CD4-positive, alpha-beta T cell treated with Interleukin-10 for 1 hour (primary cell): ENCODE measurements around the gene DNMBP.
A peak's percentile ranks its signal among the peaks of the same experiment; 100 is the strongest.
"Not testable (repeated sequence)": the region's sequence is repeated elsewhere in the genome, so short reads cannot be mapped to it uniquely, and the experiment has no call there.

Experiments used
- DNase-seq: peaks from one replicate; pipeline ENCODE4 v3.0.0-alpha.2; 2020

The DNMBP gene

DNA sequence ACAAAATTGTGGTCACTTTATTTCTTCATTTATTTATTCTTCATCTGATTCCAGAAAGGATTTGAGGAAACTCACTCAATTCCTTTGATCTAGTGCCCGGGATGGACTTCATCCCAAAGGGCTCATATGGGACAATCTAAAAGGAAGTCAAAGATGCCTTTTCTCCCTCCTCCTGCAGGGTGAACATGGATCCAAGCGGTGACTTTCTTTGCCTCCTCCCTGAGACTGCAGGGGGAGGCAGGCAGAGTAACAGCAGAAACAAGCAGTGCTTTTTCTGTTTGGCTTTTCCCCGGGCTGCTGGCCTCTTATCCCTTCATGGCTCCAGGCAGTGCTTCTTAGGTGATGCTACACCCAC is 10.0 kb upstream of the DNMBP start:
- no peak for DNase-seq

DNA sequence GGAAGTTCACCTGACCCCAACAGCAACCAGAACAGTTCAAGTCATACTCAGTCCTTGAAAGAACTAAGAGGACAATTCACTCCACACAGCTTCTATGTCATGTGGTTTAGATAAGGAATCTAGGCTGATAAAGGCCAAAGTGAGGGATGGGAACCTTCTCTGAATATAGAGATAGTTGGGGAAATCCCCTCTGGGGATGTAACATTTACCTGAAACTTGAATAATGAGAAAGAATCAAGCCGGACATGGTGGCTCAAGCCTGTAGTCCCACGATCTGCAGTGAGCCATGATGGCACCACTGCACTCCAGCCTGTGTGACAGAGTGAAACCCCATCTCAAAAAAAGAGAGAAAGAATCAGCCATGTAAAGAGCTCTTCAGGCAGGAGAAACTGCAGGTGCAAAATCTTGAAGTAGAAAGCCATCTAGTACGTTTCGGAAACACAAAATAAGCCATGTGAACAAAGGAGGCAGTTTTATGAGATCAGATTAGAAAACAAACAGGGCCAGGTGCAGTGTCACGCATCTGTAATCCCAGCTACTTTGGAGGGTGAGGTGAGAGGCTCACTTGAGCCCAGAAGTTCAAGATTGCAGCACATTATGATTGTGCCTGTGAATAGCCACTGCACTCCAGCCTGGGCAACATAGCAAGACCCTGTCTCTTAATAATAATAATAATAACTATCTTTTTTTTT is 4.5 kb upstream of the DNMBP start:
- DNase-seq = no peak

- DNase-seq = no peak
Observed at GRCh38 chr10:100013621-100014020, 3.9 kb upstream of the DNMBP start.

GRCh38 chr10:100011906-100012305 is 2.2 kb upstream of the DNMBP start:
- not testable (repeated sequence) for DNase-seq

- no peak for DNase-seq
Observed at GRCh38 chr10:100009283-100009792, 409 bp downstream of the DNMBP start.

DNA sequence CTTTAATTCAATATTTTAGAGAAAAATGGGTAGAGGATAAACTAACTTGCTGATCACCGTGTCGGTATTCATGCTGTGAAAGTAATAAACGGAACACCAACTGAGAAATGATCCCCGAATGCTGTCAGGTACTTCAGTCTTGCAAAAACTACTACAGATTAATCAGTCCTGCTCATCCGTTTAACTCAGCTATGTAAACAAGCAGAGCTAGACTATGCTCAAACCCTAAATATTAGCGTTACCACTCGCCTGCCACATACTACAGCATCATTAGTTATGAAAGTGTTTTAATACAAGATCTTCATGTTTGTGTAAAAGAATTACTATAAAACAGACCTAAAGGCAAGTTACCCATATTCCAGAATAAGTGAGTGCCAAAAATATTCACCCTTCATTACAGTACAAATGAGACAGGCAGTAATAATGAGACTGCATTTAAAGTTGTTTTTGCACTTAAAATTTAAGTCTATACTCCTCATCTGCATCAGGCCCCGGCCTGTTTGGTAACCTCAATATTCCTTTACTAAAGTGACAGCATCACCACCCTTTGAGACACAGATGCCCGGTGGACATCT is 952 bp downstream of the DNMBP start:
- no peak for DNase-seq

DNA sequence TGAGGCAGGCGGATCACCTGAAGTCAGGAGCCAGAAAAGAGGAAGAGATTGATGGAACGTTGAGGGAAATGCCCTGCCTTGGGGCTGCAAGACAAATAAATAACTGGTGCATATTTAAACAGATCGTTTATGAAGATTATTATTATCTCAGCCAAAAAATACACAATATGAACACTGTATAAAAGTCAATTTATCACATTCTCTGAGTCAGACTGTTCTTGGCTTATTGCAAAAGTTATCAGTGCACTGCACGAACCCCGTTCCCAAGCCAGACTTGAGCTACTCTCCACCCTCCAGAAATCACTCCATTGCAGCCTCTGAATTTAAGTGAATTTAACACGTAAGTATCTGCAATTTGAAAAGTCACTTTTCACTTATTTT is 1.6 kb downstream of the DNMBP start:
- no peak for DNase-seq

- DNase-seq = no peak
Observed at GRCh38 chr10:100007231-100008141, 2.3 kb downstream of the DNMBP start.

- no peak for DNase-seq
Observed at GRCh38 chr10:100006243-100006886, 3.4 kb downstream of the DNMBP start.

DNA sequence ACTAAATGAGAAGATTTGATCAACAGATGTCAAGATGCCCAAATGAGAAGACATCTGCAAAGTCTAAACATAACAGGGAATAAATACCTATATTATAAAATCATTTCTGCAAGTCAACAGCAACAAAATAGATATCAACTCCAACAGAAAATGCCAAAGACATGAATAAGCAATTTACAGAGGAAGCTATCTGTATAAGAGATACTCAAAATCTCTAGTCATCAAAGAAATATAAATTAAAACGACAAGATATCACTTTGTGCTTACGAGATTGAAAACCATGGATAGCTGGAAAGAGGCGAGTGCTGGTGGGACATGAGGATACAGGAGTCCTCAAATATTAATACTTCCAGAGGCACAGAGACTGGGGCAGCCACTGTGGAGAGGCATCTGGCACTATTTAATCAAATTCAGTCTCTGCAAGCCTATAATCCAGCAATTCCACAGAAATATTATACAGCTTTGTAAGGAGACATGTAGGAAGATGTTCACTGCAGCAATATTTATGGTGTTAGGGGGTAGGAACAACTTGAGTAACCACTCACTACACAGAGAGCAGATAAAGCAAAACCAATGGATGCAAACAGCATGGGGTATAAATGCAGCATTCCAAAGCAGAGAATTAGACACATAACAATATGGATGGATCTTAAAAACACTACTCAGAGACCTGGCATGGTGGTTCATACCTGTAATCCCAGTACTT is 4.8 kb downstream of the DNMBP start:
- DNase-seq = no peak

- no peak for DNase-seq
Observed at GRCh38 chr10:100000109-100000644, 9.6 kb downstream of the DNMBP start.

DNA sequence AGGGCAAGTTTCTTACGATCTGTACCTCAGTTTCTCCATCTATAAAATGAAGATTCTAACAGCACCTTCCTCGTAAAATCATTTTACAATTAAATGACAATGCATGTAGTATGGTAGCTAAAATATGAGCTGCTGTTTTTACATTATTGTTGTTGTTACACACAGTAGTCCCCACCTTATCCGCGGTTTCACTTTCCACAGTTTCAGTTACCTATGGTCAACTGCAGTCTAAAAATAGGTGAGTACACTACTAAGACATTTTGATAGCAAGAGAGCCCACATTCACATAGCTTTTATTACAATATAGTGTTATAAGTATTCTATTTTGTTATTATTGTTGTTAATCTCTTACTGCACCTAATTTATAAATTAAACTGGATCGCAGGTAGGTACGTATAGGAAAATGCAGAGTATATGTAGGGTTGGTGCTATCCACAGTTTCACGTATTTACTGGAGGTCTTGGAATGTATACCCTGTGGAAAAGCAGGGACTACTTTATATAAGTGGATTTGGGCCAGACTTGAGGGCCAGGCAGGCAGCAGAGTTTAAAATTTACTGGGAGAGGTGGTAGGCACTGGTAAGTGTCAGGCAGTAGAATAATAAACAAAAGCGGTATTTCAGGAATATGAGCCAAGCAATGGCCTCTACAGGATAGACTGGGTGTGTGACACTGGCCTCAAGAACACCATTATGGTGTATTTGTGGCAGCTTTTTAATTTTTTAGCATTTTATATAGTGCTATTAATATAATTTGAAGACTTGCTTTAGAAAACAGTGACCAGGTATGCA is 10.2 kb downstream of the DNMBP start:
- no peak for DNase-seq

DNA sequence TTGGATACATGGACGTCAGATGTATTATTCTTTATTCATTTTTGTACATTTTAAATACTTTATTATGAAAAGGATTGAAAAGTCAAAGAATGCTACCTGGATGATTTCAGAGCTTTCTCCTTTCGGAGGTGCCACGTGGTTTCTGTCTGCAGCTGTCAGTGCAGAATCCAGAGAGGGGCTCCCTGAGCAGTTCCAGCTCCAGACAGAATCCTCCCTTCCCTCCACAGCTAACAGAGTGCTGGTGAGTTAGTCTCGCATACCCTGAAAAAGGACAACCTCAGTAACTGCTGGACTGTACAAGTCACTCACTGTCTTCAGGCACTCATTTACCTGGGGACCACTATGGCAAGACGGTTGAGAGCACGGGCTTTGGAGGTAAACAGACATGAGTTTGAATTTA is 10.9 kb downstream of the DNMBP start:
- DNase-seq = no peak

DNA sequence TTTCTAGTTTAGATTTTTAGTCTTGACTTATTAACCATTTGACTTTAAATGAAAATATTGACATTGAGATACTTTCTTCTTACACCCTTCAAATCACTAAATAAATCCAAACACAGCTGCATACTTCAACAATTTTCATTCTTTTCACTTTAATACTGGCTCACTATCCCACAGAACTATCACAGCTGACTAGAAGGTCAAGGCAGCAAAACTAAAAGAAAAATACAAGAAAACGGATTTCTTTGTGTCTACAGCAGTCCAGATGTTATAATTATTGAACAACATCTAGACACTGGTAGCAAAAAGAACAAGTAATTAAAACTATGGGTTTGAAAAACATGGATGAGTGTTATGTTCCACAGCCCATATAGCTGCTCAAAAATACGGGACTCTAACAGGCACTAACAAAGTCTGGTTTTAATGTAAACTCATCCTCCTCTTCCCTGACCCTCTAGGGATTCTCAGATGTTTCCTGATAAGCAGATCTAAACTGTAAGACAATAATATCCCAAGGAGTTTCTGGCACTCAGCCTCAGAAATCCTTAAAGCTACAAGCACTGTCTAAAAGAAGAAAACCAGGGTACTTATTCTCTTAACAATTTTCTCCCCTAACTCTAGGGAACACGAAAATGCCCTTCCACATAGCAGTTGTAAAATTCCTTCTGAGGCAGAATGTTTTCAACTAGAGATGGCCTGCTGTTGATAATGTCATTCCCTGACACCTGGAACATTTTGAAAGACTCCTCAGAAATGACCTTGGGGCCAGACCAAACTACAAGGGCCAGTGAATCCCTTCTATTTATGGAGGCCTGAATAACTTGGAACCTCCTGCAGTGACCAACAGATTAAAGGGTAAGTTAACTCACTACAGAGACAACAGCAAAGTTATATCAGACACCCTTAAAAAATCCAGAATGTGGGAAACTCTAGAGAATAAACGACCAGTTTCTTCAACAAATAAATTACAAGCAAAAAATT is 12.8 kb downstream of the DNMBP start:
- no peak for DNase-seq

DNA sequence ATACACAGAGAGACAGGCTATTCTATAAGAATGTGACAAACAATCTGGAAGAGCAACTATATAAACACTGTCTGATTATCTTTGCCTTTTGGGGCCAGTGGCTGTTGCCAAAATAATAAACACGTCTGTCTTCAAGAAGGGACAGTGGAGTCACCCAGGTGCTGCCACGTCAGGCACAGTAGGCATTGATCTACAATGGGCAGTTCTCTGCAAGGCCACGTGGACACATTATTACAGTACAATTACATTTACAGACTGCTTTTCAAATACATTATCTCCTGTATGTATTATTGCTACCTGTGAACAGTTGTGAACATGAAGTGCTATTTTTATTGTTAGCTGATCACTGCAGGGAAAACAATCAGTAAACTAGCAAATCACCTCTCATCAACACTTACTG is 14.0 kb downstream of the DNMBP start:
- DNase-seq = no peak

DNA sequence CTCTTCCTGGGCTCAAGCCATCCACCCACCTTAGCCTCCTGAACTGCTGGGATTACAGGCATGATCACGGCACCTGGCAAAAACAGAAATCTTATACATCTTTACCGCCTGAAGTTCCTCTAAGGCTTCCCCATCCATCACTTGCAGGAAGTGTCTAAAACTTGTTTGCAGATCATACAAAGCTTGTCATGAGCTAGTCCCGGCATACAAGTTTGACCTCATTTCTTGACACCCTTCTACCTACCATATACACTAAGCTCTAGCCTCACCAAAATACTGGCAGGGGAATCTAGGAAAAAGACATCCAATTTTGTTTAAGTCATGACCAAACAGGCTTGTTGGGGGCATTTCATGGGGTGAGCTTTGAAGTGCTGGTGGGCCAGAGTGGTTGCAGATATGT is 14.5 kb downstream of the DNMBP start:
- no peak for DNase-seq

DNA sequence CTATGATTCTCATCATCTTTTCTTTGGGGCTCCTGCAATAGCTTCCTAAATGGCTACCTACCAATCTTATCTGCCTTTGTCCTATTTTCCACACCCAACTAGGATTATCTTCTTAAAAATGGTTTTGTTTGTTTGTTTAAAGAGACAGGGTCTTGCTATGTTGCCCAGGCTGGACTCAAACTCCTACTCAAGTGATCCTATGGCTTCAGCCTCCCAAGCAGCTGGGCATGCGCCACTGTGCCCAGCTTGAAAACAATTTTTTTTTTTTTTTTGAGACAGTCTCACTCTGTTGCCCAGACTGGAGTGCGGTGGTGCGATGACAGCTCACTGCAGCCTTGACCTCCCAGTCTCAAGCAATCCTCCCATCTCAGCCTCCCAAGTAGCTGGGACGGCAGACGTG is 14.9 kb downstream of the DNMBP start:
- no peak for DNase-seq

DNA sequence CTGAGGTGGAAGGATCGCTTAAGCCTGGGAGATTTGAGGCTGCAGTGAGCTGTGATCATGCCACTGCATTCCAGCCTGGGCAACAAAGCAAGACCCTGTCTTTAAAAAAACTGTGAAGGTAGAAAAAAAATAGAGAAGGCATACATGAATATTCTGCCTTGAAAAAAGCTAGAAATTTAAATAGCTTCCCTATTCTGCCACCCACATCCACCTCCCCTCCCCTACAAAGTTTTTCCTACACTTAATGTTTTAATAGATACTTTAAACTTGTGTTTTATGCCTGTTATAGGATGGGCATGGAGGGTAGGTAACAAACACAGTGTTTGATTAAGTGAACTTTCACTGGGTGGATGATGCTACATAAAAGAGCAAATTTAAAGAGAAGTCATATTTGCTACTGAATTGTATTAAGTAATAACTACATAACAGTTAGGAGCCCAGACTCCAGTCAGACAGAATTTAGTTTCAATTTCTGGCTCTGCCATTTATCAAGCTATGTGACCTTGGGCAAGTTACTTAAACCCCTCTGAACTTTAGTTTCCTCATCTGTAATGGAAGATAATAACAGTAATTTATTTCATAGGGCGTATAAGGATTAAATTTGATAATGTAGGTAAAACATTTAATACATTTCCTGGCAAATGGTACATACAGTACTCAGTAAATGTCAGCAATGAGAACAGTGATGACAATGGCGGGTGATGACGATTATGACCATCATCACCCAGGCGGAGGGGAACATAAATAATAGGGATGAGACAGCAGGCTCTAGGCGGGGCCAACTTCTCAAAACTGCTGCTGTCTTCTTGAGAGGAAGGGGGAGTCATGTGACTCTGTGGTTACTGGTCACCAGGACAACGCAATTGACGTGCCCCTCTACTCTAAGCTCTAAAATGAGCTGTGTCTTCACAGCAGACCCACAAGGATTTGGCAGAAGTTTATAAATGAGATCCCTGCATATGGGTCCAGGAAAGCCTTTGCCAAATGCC is 15.8 kb downstream of the DNMBP start:
- peak; percentile 58 for DNase-seq

- not testable (repeated sequence) for DNase-seq
Observed at GRCh38 chr10:99985637-99986036, 24.1 kb downstream of the DNMBP start.
